Measurements from ENCODE around the gene GNAQ.
"Not testable (repeated sequence)": the region's sequence is repeated elsewhere in the genome, so short reads cannot be mapped to it uniquely, and the experiment has no call there.

Gene GNAQ

DNA sequence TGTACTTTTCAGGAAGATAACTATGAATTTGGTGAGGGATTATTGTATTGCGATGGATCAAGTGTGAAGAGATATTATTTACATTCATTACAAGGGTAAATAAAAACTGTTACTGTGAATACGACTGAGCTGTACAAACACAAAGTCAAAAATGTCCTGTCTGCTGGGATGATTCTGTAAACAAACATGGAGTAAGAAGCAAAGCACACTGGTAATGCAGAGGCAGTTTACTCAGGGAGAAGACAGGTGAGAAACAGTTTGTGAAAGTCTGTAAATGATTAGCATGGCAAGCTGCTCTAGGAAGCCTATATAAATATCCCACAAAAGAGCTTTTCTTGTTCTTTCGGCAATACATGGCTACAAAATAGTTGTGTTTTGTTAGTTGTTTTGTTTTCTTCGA lies 268.0 kb downstream of the GNAQ start:
- TF ChIP-seq, protein P1, sequence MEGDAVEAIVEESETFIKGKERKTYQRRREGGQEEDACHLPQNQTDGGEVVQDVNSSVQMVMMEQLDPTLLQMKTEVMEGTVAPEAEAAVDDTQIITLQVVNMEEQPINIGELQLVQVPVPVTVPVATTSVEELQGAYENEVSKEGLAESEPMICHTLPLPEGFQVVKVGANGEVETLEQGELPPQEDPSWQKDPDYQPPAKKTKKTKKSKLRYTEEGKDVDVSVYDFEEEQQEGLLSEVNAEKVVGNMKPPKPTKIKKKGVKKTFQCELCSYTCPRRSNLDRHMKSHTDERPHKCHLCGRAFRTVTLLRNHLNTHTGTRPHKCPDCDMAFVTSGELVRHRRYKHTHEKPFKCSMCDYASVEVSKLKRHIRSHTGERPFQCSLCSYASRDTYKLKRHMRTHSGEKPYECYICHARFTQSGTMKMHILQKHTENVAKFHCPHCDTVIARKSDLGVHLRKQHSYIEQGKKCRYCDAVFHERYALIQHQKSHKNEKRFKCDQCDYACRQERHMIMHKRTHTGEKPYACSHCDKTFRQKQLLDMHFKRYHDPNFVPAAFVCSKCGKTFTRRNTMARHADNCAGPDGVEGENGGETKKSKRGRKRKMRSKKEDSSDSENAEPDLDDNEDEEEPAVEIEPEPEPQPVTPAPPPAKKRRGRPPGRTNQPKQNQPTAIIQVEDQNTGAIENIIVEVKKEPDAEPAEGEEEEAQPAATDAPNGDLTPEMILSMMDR (conservative IDR thresholded peaks at IDR 0.05) = no peak
- TF ChIP-seq ZFX (IDR thresholded peaks at IDR 0.05) = no peak
- H3K27ac ChIP-seq = no peak overlapping the region

- not testable (repeated sequence) for H3K27ac ChIP-seq
These were observed 270.7 kb downstream of the GNAQ start for GRCh38 chr9:77760919-77761318.

DNA sequence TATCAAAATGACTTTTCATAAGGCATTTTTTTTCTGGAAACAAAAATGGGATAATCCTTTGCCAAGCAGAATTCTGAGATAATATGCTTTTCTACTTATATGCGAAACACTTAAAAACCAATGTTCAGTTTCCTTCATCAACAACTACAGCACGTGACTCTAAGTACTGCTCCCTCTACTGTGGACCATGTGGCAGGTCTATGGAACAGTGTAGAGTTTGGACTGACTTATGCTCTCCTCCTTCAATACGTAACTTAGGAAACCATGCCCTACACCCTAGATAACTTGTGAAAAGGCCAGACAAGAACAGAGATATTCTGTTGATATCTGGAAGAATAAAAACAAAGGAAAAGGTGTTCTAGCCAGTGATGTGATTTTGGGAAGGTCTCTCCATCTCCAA lies 272.2 kb downstream of the GNAQ start:
- no peak overlapping the region for H3K27ac ChIP-seq
- no peak for TF ChIP-seq ZFX (IDR thresholded peaks at IDR 0.05)

DNA sequence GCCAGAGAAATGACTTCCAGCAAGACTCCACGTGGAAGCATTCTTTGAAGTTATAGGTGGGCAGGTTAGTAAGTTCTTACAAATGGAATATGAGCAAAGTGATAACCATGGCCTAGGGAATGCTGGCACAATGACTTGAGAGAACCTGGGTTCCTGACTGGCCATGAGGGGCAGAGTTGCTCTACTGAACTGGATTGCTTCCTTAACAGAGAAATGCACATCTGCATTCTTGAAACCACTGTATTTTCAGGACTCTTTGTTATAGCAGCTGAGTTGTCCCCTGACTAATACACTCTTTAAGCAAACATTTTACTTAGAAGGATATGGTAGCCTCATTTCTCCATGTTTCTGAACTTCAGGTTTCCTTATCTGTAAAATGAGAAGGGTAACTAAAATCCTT lies 275.2 kb downstream of the GNAQ start:
- TF ChIP-seq, protein P1 (conservative IDR thresholded peaks at IDR 0.05) = peak; percentile 73
- no peak for TF ChIP-seq ZFX (IDR thresholded peaks at IDR 0.05)
- no peak overlapping the region for H3K27ac ChIP-seq

DNA sequence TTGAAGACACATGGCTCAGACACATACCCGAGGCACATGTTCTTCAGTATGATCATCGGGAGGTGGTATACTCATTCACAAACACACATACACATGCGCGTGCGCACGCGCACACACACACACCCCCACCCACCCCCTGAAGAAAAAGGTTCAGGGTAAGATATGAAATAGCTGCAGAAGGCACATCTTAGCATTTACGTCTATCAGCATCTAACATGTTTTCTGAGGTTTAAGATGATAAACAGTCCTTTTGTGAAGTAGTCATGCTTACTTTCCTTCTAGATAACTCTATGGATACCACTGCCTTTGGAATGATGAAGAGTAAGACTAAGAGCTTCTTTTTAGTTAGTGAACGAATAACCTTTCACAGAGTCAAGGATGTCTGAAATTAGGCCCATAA lies 278.4 kb downstream of the GNAQ start:
- H3K27ac ChIP-seq = no peak overlapping the region
- no peak for TF ChIP-seq ZFX (IDR thresholded peaks at IDR 0.05)
- TF ChIP-seq, protein P1 (conservative IDR thresholded peaks at IDR 0.05) = no peak

DNA sequence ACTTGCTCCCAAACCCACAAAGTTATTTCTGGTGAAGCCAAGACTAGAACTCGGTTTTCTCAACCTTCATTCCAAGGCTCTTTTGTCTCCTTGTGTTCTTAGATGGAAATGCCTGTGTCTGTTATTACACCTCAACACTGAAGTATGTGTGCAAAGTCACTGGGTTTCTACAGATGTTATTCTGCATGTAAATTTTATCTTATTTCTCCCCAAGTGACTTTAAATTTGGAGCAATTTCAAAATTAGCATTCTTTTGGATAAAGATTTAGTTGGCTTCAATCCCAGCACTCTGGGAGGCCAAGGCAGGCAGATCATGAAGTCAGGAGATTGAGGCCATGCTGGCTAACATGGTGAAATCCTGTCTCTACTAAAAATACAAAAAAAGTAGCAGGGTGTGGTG lies 279.1 kb downstream of the GNAQ start:
- no peak for TF ChIP-seq ZFX (IDR thresholded peaks at IDR 0.05)
- TF ChIP-seq, protein P1 (conservative IDR thresholded peaks at IDR 0.05) = no peak
- H3K27ac ChIP-seq = no peak overlapping the region

DNA sequence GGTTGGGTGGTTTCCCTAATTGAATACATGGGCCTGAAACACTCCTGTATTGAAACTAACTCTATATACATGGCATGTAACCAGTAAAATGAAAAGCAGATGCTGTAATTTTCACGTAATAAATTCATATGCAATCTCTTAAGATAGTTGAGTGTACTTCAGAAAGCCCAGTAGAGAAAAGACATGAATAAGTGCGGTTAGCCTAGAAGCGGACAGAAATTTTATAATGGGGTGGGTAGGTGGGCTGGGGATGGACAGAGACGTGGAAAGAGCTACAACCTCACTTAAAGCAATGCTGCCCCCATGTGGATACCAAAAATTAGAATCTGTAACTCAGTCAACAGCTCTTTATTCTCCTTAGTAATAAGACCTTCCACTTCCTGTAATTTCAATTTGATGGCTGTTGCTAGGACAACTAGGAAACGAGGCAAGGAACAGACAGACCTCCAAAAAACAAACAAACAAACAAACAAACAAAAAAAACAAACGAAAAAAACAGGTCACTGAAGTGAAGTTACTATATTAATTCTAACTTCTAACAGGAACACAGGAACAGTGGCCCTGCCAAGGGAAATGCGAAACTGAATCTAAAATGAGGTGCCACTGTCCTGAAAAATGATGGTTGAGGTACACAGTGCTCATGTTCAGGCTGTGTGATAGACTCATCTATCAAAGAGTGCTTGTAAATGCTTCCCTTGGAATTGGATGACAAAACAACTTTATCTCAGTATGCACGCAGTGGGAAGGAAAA lies 280.1 kb downstream of the GNAQ start:
- no peak for TF ChIP-seq ZFX (IDR thresholded peaks at IDR 0.05)
- TF ChIP-seq, protein P1 (conservative IDR thresholded peaks at IDR 0.05) = peak; percentile 83
- H3K27ac ChIP-seq = no peak overlapping the region

DNA sequence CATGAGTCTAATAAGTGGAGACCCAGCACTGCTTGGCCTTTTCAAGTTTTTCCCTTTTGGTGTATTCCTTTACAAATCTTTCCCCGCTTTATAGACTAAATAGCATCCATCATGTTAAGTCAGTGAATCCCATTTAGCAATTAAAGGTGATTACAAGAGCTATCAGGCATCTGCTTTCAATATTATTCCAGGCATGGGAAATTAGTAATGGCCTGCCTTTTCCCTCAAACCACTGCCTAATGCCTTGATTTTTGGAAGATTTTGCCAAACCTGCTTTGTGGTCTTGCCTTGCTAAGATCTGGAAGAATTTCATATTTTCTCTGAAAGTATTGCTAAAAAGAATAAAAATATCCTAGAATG lies 280.6 kb downstream of the GNAQ start:
- TF ChIP-seq ZFX (IDR thresholded peaks at IDR 0.05) = no peak
- TF ChIP-seq, protein P1 (conservative IDR thresholded peaks at IDR 0.05) = no peak
- H3K27ac ChIP-seq = no peak overlapping the region
